ENCODE measurements around the gene RIMS4.

The RIMS4 gene

DNA sequence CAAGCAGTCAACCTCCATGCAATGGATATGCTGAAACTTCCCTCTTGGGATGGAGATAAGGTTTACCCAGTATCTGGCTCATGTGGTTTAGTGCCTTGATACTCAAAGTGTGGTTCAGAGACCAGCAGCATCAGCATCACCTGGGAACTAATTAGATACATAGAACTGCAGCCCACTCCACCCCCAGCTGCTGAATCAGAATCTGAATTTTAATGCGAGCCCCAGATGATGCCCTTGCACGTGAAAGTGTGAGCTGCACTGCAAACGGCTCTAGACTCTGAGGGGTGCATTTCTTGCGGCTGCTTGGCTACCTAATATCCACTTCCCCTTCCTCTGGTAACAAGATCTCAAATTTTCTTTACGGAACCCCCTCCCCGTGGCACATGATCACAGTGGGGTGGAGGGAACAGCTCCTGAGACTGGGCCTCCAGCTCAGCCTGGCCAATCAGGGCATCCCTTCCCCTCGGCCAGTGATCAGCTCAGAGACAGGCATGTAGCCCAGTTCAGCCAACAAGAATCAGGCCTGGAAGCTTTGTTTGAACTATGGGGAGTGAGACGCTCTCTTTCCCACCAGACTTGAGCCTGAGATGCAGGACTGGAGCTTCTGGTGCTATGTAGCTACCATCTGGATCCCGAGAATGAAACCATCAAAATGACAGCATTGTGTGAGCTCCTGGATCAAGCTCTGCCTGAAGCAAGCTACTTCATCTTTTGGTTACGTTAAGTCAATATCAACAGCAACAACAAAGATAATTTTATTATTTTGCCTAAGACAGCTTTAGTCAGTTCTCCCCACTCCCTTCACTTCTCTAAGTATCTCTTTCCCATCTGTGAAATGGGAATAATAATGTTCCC lies 51.9 kb downstream of the RIMS4 start:
- DNase-seq = no peak

DNA sequence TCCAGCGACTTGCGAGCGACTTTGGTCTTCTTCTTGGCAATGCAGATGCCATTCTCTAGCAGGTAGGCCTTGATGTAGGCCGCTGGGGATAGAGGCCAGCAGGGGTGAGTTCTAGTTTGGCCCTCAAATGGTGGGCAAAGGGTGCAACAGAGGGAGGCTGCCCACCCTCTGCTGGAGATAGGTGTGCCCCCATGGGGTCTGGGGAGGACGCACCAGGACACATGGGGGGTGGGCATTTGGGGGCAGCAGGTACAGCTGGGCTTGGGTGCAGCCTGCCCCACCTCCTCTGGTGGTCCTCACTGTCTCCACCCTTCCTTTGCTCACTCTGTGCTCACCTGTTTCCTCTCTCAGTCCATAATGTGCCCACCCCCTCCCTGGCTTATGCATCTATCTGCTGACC lies 53.4 kb downstream of the RIMS4 start:
- DNase-seq = no peak

DNA sequence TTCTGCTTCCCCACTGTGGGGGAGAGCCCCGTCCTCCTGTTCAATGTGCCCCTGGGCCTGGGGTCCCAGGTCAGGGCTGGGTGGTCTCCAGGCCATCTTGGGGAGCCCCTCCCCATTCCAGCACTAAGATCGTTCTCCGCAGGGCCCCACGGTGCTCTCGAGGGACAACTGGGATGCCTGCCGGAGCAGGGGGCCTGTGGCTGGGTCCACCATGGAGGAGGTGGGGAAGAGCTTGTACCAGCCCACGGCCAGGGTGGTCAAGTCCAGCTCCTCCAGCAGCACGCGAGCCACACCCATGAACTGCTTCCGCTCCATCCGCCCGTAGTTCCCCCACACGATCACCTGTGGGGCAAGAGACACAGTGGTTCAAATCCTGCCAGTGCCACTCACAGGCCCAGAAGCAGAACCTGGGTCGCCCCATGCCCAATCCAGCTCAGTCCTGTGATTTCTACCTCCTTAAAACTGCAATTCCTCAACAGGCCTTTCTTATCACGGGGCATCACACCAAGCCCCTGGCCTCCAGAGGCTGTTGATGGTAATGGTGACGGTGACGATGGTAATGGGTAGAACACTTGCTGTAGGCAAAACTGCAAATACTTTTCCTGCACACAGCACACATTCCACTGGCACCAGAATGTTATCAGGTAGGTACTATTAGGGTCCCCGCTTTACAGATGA lies 54.2 kb downstream of the RIMS4 start:
- no peak for DNase-seq

DNA sequence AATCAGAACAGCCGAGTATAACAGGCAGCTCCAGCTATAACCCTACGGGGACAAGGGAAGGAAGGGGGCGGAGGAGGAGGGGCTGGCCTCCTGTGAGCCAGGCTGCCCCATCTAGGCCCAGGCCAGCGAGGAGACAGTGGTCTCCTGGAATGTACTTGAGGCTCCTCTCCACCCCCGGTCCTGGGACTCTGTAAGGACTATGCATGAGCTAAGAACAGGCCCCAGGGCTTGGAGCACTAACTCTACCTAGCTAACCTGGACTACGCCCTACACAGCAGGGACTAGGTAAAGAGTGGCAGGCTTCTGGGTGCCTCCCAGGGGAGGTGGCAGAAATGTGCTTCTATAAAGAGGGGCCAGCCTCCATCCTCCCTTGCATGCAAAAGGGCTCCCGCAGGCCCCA lies 55.8 kb downstream of the RIMS4 start:
- no peak for DNase-seq

DNA sequence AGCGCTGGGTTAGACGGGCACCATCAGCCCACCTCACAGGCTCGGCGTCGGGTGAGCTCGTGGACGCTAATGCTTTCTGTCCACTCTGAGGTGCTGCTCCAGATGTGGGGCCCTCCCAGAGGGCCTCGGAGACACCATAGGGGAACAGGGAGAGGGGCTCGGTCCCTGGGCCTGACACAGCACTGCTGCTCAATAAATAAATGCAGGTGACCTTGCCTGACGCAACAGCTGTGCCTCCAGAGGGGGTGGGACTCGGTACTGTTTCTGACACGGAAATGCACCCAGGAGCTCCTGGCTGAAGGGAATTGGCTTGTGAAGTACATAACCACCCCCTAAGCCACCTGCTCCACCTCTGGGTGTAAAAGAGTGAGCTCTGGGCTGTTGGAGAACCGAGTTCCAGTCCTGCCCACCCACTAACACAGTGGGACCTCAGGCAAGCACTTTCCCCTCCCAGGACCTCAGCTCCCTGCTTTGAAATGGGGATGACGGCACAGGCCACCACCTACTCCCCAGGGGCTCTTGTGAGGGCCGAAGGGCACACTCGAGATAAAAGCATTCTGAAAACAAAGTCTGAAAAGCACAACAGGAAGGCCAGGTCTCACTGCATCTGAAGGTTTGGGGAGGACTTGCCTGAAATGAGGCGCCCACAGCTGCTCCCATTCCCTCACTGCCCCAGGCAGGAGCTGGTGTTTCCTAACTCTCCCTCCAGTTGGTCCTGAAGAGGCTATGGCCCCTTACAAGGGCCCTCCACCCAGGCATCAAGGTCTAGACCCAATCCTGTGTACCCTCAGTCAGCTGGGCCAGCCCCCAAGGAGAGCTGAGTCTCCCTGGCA lies 58.0 kb downstream of the RIMS4 start:
- DNase-seq = no peak

DNA sequence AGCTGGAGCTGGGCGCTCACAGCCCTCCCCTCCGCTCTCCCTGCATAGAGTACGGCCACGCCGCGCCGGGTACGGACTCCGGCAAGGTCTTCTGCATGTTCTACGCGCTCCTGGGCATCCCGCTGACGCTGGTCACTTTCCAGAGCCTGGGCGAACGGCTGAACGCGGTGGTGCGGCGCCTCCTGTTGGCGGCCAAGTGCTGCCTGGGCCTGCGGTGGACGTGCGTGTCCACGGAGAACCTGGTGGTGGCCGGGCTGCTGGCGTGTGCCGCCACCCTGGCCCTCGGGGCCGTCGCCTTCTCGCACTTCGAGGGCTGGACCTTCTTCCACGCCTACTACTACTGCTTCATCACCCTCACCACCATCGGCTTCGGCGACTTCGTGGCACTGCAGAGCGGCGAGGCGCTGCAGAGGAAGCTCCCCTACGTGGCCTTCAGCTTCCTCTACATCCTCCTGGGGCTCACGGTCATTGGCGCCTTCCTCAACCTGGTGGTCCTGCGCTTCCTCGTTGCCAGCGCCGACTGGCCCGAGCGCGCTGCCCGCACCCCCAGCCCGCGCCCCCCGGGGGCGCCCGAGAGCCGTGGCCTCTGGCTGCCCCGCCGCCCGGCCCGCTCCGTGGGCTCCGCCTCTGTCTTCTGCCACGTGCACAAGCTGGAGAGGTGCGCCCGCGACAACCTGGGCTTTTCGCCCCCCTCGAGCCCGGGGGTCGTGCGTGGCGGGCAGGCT lies 60.1 kb downstream of the RIMS4 start:
- no peak for DNase-seq

DNA sequence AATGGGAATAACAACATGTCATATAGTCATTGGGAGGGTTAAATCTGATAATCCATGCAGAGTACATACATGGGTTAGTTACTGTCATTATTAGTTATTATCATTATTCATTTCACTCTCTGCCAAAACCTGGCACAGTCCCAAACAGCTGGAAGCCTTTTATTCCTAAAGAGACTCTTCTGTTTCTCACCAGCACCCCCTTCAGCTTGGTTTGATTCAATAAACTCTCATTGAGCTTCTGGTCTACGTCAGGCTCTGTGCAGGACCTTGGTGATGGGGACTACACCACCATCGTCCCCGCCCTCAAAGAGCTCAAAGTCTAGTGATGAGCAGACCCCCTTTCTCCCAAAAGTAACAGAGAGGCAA lies 62.4 kb downstream of the RIMS4 start:
- no peak for DNase-seq

DNA sequence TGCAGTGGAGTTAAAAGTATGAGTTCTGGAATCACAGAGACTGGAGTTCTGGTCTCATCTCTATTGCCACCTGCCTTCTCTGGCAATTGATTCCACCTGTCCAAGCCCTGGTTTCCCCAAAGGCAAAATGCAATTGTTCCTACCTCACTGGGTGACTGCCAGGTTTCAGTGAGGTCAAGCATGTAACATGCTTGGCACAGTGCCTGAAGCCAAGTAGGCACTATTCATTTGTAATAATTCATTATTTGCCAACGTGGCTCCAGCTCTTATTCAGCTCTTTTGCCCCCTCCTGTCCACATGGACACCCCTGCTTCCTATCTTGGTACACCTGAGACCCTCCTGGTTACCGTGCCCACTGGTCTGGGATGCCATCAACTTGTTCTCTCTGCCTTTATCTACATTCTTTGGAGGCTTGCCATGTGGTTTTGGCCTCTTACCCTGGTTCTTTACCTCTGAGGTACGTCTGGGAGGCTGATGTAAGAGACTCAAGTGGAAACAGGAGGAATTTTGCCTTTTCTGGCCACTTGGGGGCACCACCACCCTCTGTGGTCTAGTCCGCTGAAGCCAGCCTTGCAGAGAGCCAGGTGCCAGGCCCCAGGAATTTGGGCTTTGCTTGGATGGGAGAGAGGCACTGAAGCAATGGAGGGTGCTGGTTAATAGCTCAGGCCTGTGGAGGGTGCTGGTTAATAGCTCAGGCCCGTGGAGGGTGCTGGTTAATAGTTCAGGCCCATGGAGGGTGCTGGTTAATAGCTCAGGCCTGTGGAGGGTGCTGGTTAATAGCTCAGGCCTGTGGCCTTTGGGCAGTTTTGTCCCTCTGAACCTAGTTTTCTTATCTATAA lies 63.0 kb downstream of the RIMS4 start:
- DNase-seq = no peak

DNA sequence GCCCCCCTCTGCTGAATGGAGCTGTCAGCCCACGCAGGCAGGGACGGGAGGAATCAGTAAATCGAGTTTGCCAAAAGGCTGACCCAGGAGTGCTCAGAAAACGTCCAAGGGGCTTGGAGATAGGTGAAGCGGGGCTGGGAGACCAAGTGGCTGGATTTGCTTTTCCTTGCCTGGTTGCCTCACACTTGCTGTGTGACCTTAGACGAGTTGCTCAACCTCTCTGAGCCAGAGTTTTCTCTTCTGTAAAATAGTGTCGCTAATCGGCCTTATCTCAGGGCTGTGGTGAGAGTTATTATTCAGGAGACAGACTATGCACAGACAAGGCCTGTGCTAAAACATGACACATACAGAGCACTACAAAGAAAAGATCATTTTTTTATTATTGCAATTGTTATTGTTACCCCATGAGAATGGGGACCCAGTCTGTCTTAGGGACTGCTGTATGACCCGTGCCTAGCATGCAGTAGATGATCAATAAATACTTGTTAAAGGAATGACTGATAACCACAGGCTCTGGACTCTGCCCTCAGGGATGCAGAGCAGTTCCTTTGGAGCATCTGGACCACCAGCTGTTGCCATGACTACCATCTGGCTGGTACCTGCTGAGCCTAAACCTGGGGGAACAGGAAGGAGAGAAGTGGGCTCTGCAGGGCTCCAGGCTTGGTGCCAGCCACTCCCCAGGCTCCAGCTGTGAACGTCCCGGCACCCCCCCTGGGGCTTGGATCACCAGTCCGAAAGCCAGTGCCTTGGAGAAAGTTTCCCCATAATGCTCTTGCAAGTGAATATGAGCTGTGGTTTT lies 63.8 kb downstream of the RIMS4 start:
- no peak for DNase-seq

DNA sequence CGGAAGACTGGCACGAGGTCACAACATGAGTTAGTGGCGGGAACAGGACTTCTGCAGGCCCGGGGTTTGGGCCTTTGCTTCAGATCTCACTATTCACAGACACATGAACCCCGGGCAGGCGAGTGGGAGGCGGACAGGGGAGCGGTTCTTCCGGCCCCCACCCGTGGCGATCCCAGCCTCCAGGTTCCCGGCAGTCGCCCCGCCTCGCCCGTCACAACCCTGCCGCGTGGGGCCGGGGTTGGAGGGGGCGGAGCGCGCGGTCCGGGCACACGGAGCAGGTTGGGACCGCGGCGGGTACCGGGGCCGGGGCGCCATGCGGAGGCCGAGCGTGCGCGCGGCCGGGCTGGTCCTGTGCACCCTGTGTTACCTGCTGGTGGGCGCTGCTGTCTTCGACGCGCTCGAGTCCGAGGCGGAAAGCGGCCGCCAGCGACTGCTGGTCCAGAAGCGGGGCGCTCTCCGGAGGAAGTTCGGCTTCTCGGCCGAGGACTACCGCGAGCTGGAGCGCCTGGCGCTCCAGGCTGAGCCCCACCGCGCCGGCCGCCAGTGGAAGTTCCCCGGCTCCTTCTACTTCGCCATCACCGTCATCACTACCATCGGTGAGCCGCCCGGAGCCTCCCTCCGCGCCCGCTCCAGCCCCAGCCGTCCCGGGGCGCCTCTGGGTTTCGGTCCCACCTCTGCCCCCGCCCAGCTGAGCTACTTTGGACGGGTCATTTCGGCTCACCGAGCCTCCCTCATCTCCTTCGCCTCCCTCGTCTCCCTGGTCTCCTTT lies 64.6 kb downstream of the RIMS4 start, which contains the start of gene KCNK15:
Gene KCNK15 (plus strand): TSS at position 268 of the 769 bp plus-strand sequence. CDS start 46 bp downstream, at position 314.
- DNase-seq = no peak

DNA sequence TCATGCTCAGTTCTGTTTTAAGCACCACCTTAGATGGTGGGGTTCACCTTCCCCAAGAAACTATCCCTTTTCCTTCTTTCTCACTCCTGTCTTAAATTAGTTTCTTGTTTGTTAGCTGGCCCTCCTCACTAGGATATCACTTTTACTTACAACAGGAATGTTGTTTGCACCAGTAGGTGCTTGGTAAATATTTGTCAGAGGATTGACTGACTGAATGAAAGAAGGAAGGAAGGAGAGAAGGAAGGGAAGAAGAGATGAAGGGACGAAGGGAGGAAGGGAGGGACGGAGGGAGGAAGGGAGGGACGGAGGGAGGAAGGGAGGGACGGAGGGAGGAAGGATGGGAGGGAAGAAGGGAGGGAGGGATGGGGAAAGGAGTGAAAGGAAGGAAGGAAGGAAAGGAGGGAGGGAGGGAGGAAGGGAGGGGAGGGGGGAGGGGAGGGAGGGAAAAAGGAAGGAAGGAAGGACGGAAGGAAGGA lies 65.2 kb downstream of the RIMS4 start:
- no peak for DNase-seq

DNA sequence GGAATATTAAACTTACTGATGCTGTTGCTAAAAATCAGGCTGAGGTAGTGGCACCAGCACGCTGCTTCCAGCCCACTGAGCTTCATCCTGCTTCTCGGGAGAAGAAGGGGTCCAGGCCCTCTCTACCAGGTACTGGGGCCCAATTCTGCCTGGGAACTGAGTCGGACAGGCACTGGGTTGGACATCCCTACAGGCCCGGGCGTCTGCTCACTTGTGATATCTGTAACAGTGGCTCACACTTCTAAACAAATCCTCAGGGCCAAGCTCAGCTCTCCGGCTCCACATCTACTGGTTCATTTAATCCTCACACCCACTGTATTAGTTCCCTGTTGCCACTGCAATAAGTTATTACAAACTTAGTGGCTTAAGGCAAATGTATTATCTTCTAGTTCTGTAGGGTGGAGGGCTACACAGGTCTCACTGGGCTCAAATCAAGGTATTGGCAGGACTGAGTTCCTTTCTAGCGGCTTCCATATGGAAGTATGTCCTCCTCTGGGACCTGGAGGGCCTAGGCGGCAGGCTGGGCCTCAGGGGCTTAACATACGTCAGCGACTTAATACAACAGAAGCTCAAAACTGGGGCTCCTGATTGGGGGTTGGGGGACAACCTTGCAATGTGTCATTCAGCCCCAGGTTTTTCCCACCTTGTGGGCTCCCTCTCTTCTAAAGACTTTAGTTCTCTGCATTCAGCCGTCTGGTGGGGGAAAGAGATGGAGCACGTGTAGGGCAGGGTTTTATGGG lies 66.3 kb downstream of the RIMS4 start:
- no peak for DNase-seq

DNA sequence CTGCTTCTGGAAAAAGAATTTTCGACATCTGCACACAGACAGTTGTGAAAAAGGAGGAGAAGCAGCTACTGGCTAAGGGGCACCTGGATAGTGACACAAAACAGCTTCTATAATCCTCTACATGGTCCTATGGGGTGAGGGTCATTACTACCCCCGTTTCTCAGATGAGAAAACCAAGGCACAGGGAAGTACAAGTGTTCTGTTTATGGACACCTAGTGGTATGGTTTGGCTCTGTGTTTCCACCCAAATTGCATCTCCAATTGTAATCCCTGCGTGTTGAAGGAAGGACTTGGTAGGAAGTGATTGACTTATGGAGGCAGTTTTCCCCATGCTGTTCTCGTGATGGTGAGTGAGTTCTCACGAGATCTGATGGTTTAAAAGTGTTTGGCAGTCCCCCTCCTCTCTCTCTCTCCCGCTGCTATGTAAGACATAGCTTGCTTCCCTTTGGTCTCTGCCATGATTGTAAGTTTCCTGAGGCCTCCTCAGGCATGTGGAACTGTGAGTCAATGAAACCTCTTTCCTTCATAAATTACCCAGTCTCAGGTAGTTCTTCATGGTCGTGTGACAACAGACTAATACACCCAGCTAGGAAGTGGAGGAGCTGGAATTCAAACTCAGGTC lies 67.2 kb downstream of the RIMS4 start:
- no peak for DNase-seq

DNA sequence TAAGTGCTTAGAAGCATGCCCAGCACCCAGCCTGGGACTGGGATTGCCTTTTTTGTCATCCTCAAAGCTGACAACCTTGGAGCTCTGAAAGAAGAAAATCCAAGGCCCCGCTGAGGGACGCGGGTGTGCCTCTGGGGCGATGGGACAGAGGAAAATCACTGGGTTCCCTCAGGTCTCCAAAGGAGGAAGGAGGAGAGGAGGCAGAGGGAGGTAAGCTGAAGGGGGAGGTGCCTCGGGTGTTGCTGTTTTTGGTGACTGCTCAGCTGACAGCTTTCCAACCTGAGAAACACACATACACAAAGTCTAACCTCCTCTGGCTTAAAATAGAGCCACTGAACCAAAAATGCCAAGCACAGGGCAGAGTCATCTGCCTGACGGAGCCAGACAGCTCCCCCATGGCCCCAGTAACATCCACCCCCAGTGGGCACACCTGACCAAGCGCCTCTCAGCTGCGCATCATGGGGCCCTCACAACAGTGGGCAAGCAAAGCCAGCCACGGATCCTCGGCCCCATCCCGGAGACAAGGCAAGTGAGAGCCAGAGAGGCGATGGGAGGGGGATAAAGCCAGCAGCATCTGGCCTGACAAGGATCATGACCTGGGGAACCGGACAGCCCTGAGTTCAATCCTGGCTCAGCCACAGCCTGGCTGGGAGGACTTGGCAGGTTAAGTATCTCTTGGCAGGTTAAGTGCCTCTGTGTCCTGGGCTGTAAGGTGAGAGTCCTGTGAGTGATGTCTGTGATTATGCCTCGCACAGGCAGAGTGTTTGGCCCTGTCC lies 67.9 kb downstream of the RIMS4 start:
- DNase-seq = no peak

DNA sequence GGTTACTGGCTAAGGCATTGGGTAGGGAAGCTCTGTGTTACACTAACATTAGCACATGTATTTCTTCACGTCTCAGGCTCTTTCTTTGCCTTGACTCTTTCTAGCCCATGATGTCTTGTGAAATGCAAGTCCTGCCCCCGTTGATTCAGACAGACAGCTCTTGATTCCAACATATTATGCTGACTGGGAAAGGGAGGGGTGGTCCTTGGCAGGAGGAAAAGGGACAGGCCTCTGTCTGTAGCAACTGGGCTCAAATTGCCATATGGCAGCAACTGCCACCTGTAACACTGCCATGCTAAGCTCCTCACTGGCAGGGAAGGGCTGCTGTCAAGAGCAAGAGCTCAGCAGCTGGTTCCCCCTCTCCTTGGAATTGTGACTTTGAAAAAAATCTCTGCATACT lies 70.4 kb downstream of the RIMS4 start:
- no peak for DNase-seq

DNA sequence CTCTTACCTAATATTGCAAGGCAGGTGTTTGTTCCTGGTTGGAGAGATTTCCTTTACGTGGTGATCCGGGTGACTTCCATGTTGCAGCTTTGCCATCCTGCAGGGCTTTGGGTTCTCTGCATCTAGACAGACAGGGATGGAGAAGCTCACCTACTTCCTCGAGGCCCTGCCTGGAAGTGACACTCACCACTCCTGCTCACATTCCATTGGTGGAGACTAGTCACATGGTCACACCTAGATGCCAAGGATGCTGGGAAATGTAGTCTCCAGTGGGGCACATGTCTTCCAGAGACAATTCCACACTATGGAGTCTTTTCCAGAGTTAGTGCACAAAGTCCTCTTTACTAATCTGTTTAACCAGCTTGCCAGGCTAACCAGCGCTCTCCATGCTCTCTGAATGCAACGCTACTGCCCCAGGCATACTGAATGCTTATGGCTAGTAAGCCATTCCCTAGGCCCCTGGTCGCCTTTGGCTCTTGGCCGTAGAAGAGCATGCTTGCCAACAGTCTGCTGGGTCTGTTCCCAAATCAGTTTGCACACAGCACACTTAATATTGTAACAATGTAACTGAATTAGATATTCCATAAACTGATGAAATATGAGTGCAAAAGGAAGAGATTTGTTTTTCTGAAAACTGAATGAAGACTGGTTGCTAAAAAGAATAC lies 71.4 kb downstream of the RIMS4 start:
- no peak for DNase-seq

DNA sequence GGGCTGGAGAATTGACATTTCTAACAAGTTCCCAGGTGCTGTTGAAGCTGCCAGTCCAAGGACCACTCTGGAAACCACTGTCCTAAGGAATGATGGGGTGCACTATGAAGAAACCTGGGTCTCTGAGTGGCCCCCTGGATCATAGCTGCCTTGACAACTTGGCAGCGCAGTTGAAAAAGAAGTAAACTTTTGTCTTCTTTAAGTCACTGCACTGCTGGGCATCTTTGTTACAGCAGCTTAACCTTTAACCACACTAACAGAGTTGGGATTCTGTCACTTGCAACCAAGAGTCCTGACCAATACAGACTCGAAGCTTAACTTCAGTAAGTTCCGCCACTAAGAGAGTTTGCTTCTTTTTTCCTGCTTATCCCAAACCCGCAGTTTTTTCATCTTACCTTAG lies 73.2 kb downstream of the RIMS4 start:
- DNase-seq = no peak
